B cell (primary cell): ENCODE measurements around the gene HYLS1.

Experiments used
- EZH2 ChIP-seq: IDR thresholded peaks from 2 replicates; pipeline ENCODE4 v1.6.1; 2012; ENCODE audit warnings: borderline replicate concordance, low read depth, mild to moderate bottlenecking, moderate library complexity, low read length; ENCODE audit not compliant: insufficient read depth, poor library complexity, severe bottlenecking
- TF ChIP-seq, protein P1 (sequence below): fragments of 200-600 bp; IDR thresholded peaks from one replicate; pipeline ENCODE4 v1.8.0; 2022; ENCODE audit warnings: antibody characterized with exemption, mild to moderate bottlenecking

DNA sequence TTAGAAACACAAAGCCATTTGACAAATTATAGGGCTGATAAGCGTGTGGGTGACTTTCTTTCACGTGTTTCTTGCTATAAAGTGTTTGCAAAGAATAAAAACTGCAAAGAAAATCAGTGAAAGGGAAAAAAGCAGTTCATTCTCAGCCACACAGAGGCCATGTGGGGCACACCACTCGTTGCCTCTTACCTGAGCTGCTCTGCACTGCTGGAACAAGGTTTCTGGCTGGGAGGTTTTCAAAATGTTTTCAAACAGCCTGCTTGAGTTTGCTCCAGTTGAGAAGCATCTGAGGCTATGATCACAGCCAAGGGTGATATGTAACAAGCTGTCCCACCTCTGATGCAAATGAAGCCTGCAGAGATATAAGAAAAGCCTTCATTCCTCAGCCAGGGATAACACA is 43.6 kb downstream of the HYLS1 start:
- TF ChIP-seq, protein P1, sequence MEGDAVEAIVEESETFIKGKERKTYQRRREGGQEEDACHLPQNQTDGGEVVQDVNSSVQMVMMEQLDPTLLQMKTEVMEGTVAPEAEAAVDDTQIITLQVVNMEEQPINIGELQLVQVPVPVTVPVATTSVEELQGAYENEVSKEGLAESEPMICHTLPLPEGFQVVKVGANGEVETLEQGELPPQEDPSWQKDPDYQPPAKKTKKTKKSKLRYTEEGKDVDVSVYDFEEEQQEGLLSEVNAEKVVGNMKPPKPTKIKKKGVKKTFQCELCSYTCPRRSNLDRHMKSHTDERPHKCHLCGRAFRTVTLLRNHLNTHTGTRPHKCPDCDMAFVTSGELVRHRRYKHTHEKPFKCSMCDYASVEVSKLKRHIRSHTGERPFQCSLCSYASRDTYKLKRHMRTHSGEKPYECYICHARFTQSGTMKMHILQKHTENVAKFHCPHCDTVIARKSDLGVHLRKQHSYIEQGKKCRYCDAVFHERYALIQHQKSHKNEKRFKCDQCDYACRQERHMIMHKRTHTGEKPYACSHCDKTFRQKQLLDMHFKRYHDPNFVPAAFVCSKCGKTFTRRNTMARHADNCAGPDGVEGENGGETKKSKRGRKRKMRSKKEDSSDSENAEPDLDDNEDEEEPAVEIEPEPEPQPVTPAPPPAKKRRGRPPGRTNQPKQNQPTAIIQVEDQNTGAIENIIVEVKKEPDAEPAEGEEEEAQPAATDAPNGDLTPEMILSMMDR = no peak
- TF ChIP-seq EZH2 = no peak
